ENCODE results near the gene ERF.

The ERF gene

DNA sequence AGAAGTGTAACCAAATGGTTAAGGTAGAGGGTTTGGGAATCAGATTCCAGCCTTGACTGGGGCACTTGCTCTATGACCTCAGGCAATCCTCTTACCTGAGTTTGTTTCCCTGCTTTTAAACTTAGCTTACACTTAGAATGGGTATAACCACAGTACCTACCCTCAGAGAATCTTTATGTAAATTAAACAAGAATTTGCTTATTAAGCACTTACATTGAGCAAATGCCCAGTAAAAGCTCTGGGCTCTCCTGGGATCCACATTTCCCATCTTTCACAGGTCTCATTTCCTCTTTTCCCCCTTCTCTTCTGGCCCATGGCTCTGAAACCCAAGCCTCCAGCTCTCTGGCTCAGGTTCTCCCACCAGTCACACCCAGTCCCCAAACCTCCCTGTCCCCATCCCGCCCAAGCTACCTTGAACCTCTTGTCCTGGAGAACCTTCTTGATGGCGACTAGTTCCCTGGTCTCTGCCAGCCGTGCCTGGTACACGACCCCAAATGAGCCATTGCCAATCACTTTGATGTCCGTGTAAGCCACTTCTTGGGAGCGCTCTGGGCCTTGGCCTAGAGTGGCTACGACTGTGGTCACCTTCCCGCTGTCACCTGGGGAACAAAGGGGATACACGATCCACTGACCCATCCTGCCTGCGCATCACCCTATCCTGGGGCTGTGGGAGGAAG is 15.2 kb downstream of the ERF start:
- Histone ChIP-seq H2BK15ac (ENCODE audit: low read depth, poor library complexity, severe bottlenecking) (no peak overlapping the region), H2BK120ac (ENCODE audit: low read depth, low read length) (no peak overlapping the region), H3K4me3 (ENCODE audit: insufficient read depth in 1 of 2, low read depth in 1 of 2, low read length in 2 of 2) (no peak overlapping the region), H4K8ac (ENCODE audit: low read length) (no peak overlapping the region), H3K4ac (ENCODE audit: low read depth in 1 of 2, low read length in 2 of 2) (no peak overlapping the region), H3K36me3 (ENCODE audit: control insufficient read depth in 1 of 2, insufficient read depth in 2 of 2, low read depth in 1 of 2, low read length in 2 of 2) (peaks cover 41 to 42% of the 10 kb centered on the region in 2 experiments), H3K9ac (ENCODE audit: low read length) (no peak overlapping the region), H3K4me2 (ENCODE audit: low read length, poor library complexity, severe bottlenecking) (no peak overlapping the region), H3K23ac (ENCODE audit: low read length in 2 of 2) (no peak overlapping the region), H2BK5ac (ENCODE audit: low read depth, low read length, poor library complexity, severe bottlenecking) (no peak overlapping the region), H3K27me3 (ENCODE audit: control insufficient read depth in 1 of 2, insufficient read depth in 1 of 2, low read length in 2 of 2) (no peaks in the 10 kb centered on the region), H2AFZ (ENCODE audit: low read depth, low read length) (no peak overlapping the region), H2AK5ac (ENCODE audit: low read length, severe bottlenecking) (no peak overlapping the region), H3K27ac (ENCODE audit: low read length, poor library complexity, severe bottlenecking) (no peak overlapping the region), H3K79me1 (replicated peaks; ENCODE audit: low read length, poor library complexity, severe bottlenecking) (peaks cover 32% of the 10 kb centered on the region), H3K14ac (ENCODE audit: low read length in 2 of 2) (no peak overlapping the region), H3K4me1 (ENCODE audit: control insufficient read depth, insufficient read depth, low read depth, low read length) (peaks cover 15% of the 10 kb centered on the region), H3K9me3 (ENCODE audit: control insufficient read depth, low read length) (no peaks in the 10 kb centered on the region), H2BK12ac (ENCODE audit: low read length in 2 of 2) (peak overlapping the region in 1 of 2 experiments; percentile 24), H3K18ac (ENCODE audit: low read depth in 1 of 2, low read length in 2 of 2) (no peak overlapping the region), H4K91ac (ENCODE audit: low read length) (no peak overlapping the region)
- WGBS, result 96% methylated on average over 9 of the region's 10 CpGs
- no peak for DNase-seq

DNA sequence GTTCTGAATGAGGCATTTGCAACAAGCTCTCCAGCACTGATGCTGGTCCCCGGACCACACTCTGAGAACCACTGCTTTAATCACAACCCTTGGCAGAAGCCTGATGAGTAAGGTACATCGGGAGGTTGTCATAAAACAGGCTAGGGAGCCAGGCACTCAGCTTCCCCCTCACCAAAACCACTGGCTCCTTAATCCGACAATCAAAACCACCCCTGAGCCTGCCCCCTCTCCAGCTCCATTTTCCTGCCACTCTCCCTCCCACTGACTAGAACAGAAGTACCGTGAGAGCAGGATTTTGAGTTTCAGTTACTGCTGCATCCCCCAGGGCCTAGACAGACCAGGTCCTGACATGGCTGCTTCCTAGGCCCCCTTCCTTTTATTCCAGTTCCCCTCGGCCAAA is 19.7 kb downstream of the ERF start:
- DNase-seq, result no peak
- peaks cover 47% of the 10 kb centered on the region for H3K79me1 ChIP-seq (replicated peaks; ENCODE audit: low read length, poor library complexity, severe bottlenecking)
- H2BK15ac ChIP-seq (ENCODE audit: low read depth, poor library complexity, severe bottlenecking), result no peak overlapping the region
- H3K27me3 ChIP-seq (ENCODE audit: control insufficient read depth in 1 of 2, insufficient read depth in 1 of 2, low read length in 2 of 2), result no peaks in the 10 kb centered on the region
- H4K8ac ChIP-seq (ENCODE audit: low read length), result no peak overlapping the region
- peaks cover 79 to 81% of the 10 kb centered on the region in 2 experiments for H3K36me3 ChIP-seq (ENCODE audit: control insufficient read depth in 1 of 2, insufficient read depth in 2 of 2, low read depth in 1 of 2, low read length in 2 of 2)
- H3K4me2 ChIP-seq (ENCODE audit: low read length, poor library complexity, severe bottlenecking), result no peak overlapping the region
- no peak overlapping the region for H3K9ac ChIP-seq (ENCODE audit: low read length)
- H3K4me3 ChIP-seq (ENCODE audit: insufficient read depth in 1 of 2, low read depth in 1 of 2, low read length in 2 of 2), result no peak overlapping the region
- H2BK120ac ChIP-seq (ENCODE audit: low read depth, low read length), result no peak overlapping the region
- WGBS, result 86% methylated on average over 5 of the region's 5 CpGs
- H3K4me1 ChIP-seq (ENCODE audit: control insufficient read depth, insufficient read depth, low read depth, low read length), result peaks cover 6% of the 10 kb centered on the region
- no peak overlapping the region for H3K23ac ChIP-seq (ENCODE audit: low read length in 2 of 2)
- H2BK12ac ChIP-seq (ENCODE audit: low read length in 2 of 2), result no peak overlapping the region
- H3K4ac ChIP-seq (ENCODE audit: low read depth in 1 of 2, low read length in 2 of 2), result no peak overlapping the region
- H3K9me3 ChIP-seq (ENCODE audit: control insufficient read depth, low read length), result no peaks in the 10 kb centered on the region
- no peak overlapping the region for H4K91ac ChIP-seq (ENCODE audit: low read length)
- no peak overlapping the region for H3K14ac ChIP-seq (ENCODE audit: low read length in 2 of 2)
- H2AK5ac ChIP-seq (ENCODE audit: low read length, severe bottlenecking), result no peak overlapping the region
- H3K18ac ChIP-seq (ENCODE audit: low read depth in 1 of 2, low read length in 2 of 2), result no peak overlapping the region
- no peak overlapping the region for H3K27ac ChIP-seq (ENCODE audit: low read length, poor library complexity, severe bottlenecking)
- H2AFZ ChIP-seq (ENCODE audit: low read depth, low read length), result no peak overlapping the region
- H2BK5ac ChIP-seq (ENCODE audit: low read depth, low read length, poor library complexity, severe bottlenecking), result no peak overlapping the region

DNA sequence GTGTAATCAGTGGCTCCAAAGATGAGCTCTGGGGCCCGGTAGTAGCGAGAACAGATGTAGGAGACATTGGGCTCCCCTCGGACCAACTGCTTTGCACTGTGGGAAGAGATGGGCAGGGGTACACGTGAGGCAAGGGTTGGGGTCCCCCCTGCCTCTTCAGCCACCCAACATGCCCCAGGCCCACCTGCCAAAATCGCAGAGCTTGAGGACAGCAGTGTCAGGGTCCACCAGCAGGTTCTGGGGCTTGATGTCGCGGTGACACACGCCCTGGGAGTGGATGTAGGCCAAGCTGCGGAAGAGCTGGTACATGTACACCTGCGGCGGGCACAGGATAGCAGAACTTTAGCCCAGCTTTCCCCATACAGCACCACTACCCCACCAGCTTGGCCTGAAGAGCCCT is 20.6 kb downstream of the ERF start:
- Histone ChIP-seq H2BK5ac (ENCODE audit: low read depth, low read length, poor library complexity, severe bottlenecking) (no peak overlapping the region), H3K4me1 (ENCODE audit: control insufficient read depth, insufficient read depth, low read depth, low read length) (peaks cover 2% of the 10 kb centered on the region), H3K4ac (ENCODE audit: low read depth in 1 of 2, low read length in 2 of 2) (no peak overlapping the region), H4K91ac (ENCODE audit: low read length) (no peak overlapping the region), H3K9ac (ENCODE audit: low read length) (no peak overlapping the region), H2BK15ac (ENCODE audit: low read depth, poor library complexity, severe bottlenecking) (no peak overlapping the region), H3K79me1 (replicated peaks; ENCODE audit: low read length, poor library complexity, severe bottlenecking) (peaks cover 46% of the 10 kb centered on the region), H3K27ac (ENCODE audit: low read length, poor library complexity, severe bottlenecking) (no peak overlapping the region), H2BK120ac (ENCODE audit: low read depth, low read length) (no peak overlapping the region), H3K4me2 (ENCODE audit: low read length, poor library complexity, severe bottlenecking) (no peak overlapping the region), H2AFZ (ENCODE audit: low read depth, low read length) (no peak overlapping the region), H3K36me3 (ENCODE audit: control insufficient read depth in 1 of 2, insufficient read depth in 2 of 2, low read depth in 1 of 2, low read length in 2 of 2) (peaks cover 79 to 83% of the 10 kb centered on the region in 2 experiments), H4K8ac (ENCODE audit: low read length) (no peak overlapping the region), H3K18ac (ENCODE audit: low read depth in 1 of 2, low read length in 2 of 2) (no peak overlapping the region), H3K14ac (ENCODE audit: low read length in 2 of 2) (no peak overlapping the region), H3K4me3 (ENCODE audit: insufficient read depth in 1 of 2, low read depth in 1 of 2, low read length in 2 of 2) (no peak overlapping the region), H3K27me3 (ENCODE audit: control insufficient read depth in 1 of 2, insufficient read depth in 1 of 2, low read length in 2 of 2) (no peaks in the 10 kb centered on the region), H3K9me3 (ENCODE audit: control insufficient read depth, low read length) (no peaks in the 10 kb centered on the region), H2AK5ac (ENCODE audit: low read length, severe bottlenecking) (no peak overlapping the region), H3K23ac (ENCODE audit: low read length in 2 of 2) (no peak overlapping the region), H2BK12ac (ENCODE audit: low read length in 2 of 2) (no peak overlapping the region)
- DNase-seq, result no peak
- WGBS, result 96% methylated on average over 11 of the region's 11 CpGs

DNA sequence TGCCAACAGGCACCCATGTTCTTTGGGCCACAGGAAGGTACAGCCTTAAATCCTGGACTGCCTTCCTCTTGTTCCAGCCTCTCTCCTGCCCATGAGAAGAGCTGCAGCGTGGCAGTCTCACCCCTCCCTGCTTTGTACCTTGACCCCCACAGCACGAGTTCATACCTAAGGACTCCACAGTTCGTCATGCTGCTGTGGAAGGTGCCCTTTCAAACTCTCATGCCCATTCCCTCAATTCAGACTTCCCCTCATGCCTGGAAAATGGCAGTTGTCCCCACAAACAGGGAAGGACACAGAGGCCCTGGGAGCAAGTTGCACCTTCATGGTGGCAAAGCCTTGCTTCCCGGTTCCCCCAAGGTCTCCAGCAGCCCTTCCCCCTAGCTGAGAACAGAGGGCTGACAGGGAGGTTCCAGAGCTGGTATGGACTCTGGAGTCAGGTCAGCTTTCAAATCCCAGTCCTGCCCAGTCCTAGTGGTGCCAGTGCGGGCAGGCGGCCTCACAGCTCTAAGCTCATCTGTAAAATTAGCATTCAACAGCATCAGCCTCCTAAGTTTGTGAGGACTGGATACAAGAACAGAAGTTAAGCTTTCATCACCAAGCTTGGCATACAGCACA is 21.1 kb downstream of the ERF start:
- Histone ChIP-seq H3K18ac (ENCODE audit: low read depth in 1 of 2, low read length in 2 of 2) (no peak overlapping the region), H3K27me3 (ENCODE audit: control insufficient read depth in 1 of 2, insufficient read depth in 1 of 2, low read length in 2 of 2) (no peaks in the 10 kb centered on the region), H2BK5ac (ENCODE audit: low read depth, low read length, poor library complexity, severe bottlenecking) (no peak overlapping the region), H2BK15ac (ENCODE audit: low read depth, poor library complexity, severe bottlenecking) (no peak overlapping the region), H4K91ac (ENCODE audit: low read length) (no peak overlapping the region), H2BK120ac (ENCODE audit: low read depth, low read length) (no peak overlapping the region), H3K9me3 (ENCODE audit: control insufficient read depth, low read length) (no peaks in the 10 kb centered on the region), H2AFZ (ENCODE audit: low read depth, low read length) (no peak overlapping the region), H2BK12ac (ENCODE audit: low read length in 2 of 2) (no peak overlapping the region), H3K4me1 (ENCODE audit: control insufficient read depth, insufficient read depth, low read depth, low read length) (peaks cover 5% of the 10 kb centered on the region), H3K79me1 (replicated peaks; ENCODE audit: low read length, poor library complexity, severe bottlenecking) (peaks cover 46% of the 10 kb centered on the region), H2AK5ac (ENCODE audit: low read length, severe bottlenecking) (no peak overlapping the region), H3K14ac (ENCODE audit: low read length in 2 of 2) (no peak overlapping the region), H3K4me2 (ENCODE audit: low read length, poor library complexity, severe bottlenecking) (no peak overlapping the region), H3K27ac (ENCODE audit: low read length, poor library complexity, severe bottlenecking) (no peak overlapping the region), H3K4ac (ENCODE audit: low read depth in 1 of 2, low read length in 2 of 2) (no peak overlapping the region), H3K23ac (ENCODE audit: low read length in 2 of 2) (peak overlapping the region in 1 of 2 experiments; percentile 42), H4K8ac (ENCODE audit: low read length) (no peak overlapping the region), H3K9ac (ENCODE audit: low read length) (no peak overlapping the region), H3K4me3 (ENCODE audit: insufficient read depth in 1 of 2, low read depth in 1 of 2, low read length in 2 of 2) (no peak overlapping the region), H3K36me3 (ENCODE audit: control insufficient read depth in 1 of 2, insufficient read depth in 2 of 2, low read depth in 1 of 2, low read length in 2 of 2) (peaks cover 80 to 83% of the 10 kb centered on the region in 2 experiments)
- no peak for DNase-seq
- 93% methylated on average over 6 of the region's 6 CpGs for WGBS

Data from mesenchymal stem cell (in vitro differentiated cells and primary cell).